Mucosa of descending colon (tissue), 3 donors: ENCODE results near the gene TMEM161A. TPM values are rescaled to one million over a fixed set of nuclear protein-coding genes. Genes with fewer than 3 reads are reported as not detected.
"Not testable (repeated sequence)": the region's sequence is repeated elsewhere in the genome, so short reads cannot be mapped to it uniquely, and the experiment has no call there.

Experiments used
- ATAC-seq: fragments of 200-7000 bp; cut with Tn5 transposase; one replicate; pipeline ENCODE4 v1.9.1; 2020; ENCODE audit warnings: mild to moderate bottlenecking, moderate library complexity
- DNase-seq, 3 donors: peaks; one replicate each; pipeline ENCODE4 v3.0.0-alpha.2; 2020
- H3K36me3 ChIP-seq: fragments of 200-600 bp; one replicate; pipeline ENCODE4 v1.8.0; 2021; ENCODE audit warnings: low read depth, mild to moderate bottlenecking
- H3K4me1 ChIP-seq: fragments of 200-600 bp; one replicate; pipeline ENCODE4 v1.8.0; 2021; ENCODE audit warnings: low read depth, mild to moderate bottlenecking
- H3K4me3 ChIP-seq: fragments of 200-600 bp; one replicate; pipeline ENCODE4 v1.8.0; 2021; ENCODE audit warnings: mild to moderate bottlenecking
- H3K9me3 ChIP-seq: fragments of 200-600 bp; one replicate; pipeline ENCODE4 v1.8.0; 2021; ENCODE audit warnings: mild to moderate bottlenecking
- intact Hi-C, 2 donors: fragments of 100-400 bp; cut with DNase I in 1 of 2; cut with micrococcal nuclease in 1 of 2; formaldehyde crosslinking; loops; one replicate each; pipeline versions ENCODE4 v1.11.0 to v1.11.1; 2022; cut with DNase I, micrococcal nuclease
- total RNA-seq, 3 donors: library from RNA; stranded (reverse); fragmentation: NEBNext Ultra II Directional in 2 of 3; extraction: Animal tissue kit (Norgen Biotek cat#: 25700) in 2 of 3; gene quantifications; one replicate each; pipeline versions ENCODE4 v1.2.1 to v1.2.4, GENCODE V29; 2021 to 2023
- TF ChIP-seq, protein P1 (sequence below): fragments of 200-600 bp; IDR thresholded peaks from one replicate; pipeline ENCODE4 v1.8.0; 2022; ENCODE audit warnings: antibody characterized with exemption, mild to moderate bottlenecking
- donor health status: DM: no; HTN: no; CAD: no; lungs with moderate emphysema.
- donor health status: DM: no; HTN: no; CAD: no.
- donor health status: DM: no; HTN: yes; CAD: no.

The TMEM161A gene
- total RNA-seq, 3 donors from 2014 or later, result 14.7 to 23.4 (median 17.6) TPM

DNA sequence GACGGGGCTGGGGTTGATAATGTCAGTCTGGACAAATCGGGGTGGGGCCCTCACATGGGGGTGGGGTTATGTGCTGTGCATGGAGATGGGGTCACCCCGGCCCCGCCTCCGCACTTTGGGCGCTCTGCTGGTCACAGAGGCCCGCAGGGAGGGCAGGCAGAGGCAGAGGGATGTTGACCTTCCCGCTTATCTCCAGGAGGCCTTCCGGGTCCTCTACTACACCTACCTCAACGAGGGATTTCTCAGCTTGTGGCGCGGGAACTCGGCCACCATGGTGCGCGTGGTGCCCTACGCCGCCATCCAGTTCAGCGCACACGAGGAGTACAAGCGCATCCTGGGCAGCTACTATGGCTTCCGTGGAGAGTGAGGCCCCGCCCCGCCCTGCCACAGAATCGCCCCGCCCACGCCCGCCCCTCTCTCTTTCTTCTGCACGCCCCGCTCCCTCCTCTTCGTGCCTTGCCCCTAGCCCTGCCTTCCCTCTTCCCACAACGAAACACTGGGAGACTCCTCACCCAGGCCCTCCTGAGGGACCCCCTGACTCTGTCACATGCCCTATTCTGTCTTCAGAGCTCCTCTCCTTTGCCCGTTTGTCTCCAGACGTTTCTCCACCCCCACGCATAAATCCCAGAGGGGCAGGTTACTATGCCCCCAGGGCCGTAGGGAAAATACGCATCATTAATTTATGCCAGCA, 32.8 kb downstream of the TMEM161A start:
- intact Hi-C loops, result no loop called here
- Histone ChIP-seq H3K4me1 (peaks cover 13% of the 10 kb centered on the region), H3K36me3 (no peaks in the 10 kb centered on the region), H3K4me3 (no peak overlapping the region), H3K9me3 (no peaks in the 10 kb centered on the region)
- ATAC-seq (peak; percentile 85), DNase-seq (peak; percentile 75 to 79 (median 76))
- TF ChIP-seq, protein P1, sequence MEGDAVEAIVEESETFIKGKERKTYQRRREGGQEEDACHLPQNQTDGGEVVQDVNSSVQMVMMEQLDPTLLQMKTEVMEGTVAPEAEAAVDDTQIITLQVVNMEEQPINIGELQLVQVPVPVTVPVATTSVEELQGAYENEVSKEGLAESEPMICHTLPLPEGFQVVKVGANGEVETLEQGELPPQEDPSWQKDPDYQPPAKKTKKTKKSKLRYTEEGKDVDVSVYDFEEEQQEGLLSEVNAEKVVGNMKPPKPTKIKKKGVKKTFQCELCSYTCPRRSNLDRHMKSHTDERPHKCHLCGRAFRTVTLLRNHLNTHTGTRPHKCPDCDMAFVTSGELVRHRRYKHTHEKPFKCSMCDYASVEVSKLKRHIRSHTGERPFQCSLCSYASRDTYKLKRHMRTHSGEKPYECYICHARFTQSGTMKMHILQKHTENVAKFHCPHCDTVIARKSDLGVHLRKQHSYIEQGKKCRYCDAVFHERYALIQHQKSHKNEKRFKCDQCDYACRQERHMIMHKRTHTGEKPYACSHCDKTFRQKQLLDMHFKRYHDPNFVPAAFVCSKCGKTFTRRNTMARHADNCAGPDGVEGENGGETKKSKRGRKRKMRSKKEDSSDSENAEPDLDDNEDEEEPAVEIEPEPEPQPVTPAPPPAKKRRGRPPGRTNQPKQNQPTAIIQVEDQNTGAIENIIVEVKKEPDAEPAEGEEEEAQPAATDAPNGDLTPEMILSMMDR, result no peak

DNA sequence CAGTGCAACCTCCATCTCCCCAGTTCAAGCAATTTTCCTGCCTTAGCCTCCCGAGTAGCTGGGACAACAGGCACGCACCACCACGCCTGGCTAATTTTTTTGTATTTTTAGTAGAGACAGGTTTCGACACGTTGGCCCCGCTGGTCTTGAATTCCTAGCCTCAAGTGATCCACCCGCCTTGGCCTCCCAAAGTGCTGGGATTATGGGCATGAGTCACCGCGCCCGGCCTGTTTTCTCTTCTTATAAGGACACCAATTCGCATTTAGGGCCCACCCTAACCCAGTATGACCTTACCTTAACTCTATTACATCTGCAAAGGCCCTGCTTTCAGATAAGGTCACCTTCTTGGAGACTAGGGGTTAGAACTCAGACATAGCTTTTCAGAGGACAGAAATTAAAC, 35.1 kb downstream of the TMEM161A start:
- H3K9me3 ChIP-seq, result no peaks in the 10 kb centered on the region
- no peak for ATAC-seq
- no peak for DNase-seq
- no peak overlapping the region for H3K4me3 ChIP-seq
- TF ChIP-seq, protein P1, result no peak
- peaks cover 9% of the 10 kb centered on the region for H3K4me1 ChIP-seq
- H3K36me3 ChIP-seq, result no peaks in the 10 kb centered on the region
- intact Hi-C loops, result no loop called here

DNA sequence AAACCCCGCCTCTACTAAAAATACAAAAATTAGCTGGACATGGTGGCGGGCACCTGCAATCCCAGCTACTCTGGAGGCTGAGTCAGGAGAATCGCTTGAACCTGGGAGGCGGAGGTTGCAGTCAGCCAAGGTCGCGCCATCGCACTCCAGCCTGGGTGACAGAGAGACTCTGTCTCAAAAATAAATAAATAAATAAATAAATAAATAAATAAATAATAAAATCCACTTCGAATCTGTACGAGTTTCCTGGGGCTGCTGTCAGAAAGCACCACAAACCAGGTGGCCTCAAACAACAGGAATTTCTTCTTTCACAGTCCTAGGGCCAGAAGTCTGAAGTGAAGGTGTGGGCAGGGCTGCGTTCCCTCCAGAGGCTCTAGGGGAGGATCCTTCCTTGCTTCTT, 35.7 kb downstream of the TMEM161A start:
- H3K4me1 ChIP-seq, DNase-seq, intact Hi-C loops, ATAC-seq, H3K36me3 ChIP-seq, H3K9me3 ChIP-seq, H3K4me3 ChIP-seq: not testable (repeated sequence)

DNA sequence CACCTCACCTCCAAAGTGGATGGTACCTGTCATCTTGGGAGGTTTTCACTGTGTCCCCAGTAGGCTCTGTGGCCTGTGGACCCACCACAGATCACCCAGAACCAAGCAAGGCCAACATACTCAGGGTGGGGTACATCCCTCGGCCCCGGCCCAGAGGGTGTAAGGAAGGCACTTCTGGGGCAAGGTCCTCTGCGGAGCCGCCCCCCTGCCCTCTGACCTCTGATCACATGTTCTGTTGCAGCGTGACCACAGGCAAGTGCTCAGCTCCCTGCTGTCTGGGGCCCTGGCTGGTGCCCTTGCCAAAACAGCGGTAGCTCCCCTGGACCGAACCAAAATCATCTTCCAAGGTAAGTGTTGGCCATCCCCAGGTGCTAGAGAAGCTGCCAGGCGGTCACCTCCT, 36.7 kb downstream of the TMEM161A start:
- peaks cover 14% of the 10 kb centered on the region for H3K4me1 ChIP-seq
- no peak for ATAC-seq
- H3K9me3 ChIP-seq, result no peaks in the 10 kb centered on the region
- intact Hi-C loops, result no loop called here
- DNase-seq, result no peak
- H3K36me3 ChIP-seq, result no peaks in the 10 kb centered on the region
- H3K4me3 ChIP-seq, result no peak overlapping the region
- TF ChIP-seq, protein P1, result no peak

DNA sequence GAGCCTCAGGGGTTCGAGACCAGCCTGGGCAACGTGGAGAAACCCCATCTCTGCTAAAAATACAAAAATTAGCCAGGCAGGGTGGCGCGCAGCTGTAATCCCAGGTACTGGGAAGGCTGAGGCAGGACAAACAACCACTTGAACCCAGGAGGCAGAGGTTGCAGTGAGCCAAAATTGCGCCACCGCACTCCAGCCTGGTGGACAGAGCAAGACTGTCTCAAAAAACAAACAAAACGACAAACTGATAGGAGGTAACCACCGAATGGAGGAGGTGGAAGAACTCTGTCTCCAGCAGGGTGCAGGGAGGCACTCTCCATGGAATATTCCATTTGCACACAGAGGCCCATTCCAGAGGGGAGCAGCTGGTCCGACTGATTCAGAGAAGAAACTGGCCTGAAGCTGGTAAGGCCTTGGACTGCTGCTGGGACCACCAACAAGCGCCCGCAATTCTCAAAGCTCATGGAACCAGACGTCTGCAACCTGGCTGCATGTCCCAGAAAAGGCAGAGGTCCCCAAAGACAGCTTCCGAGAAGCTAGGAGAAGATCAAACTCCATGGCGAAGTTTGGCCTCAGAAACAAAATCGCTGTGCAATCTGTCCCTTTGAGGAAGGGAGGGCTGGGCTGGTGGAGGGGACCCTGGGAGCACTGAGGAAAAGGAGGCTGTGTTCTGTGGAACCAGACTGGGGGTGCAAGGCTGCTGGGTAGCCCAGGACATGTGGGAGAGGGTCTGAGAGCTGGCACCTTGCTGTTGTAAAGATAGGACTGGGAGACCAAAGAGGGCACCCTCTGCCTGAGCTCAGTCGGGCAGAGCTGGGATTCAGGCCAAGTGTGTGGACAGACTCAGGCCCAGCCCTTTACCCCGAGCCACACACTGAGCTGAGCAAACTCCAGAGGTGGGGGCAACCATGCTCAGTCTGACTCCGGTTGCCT, 39.3 kb downstream of the TMEM161A start:
- H3K4me3 ChIP-seq, result no peak overlapping the region
- H3K4me1 ChIP-seq, result peaks cover 4% of the 10 kb centered on the region
- TF ChIP-seq, protein P1, result no peak
- H3K36me3 ChIP-seq, result no peaks in the 10 kb centered on the region
- no peak for DNase-seq
- ATAC-seq, result no peak
- H3K9me3 ChIP-seq, result no peaks in the 10 kb centered on the region
- intact Hi-C loops, result no loop called here
